Type B pancreatic cell (in vitro differentiated cells): Measurements from ENCODE around the gene CFAP97. TPM values are rescaled to one million over a fixed set of nuclear protein-coding genes. Genes with fewer than 3 reads are reported as not detected.
A peak's percentile ranks its signal among the peaks of the same experiment; 100 is the strongest.
"Not testable (repeated sequence)": the region's sequence is repeated elsewhere in the genome, so short reads cannot be mapped to it uniquely, and the experiment has no call there.

Experiments used
- DNase-seq: peaks from one replicate; pipeline ENCODE4 v3.0.0; 2021; ENCODE audit warnings: mixed read lengths; ENCODE audit not compliant: unreplicated experiment; ENCODE audit errors: extremely low spot score
- H3K27ac Mint-ChIP-seq: 2 replicates; pipeline ENCODE4 v1.8.0; 2021; ENCODE audit warnings: mild to moderate bottlenecking, mixed read lengths
- H3K27me3 Mint-ChIP-seq: 2 replicates; pipeline ENCODE4 v1.8.0; 2021; ENCODE audit warnings: mixed read lengths
- H3K36me3 Mint-ChIP-seq: 2 replicates; pipeline ENCODE4 v1.8.0; 2021; ENCODE audit warnings: mixed read lengths
- H3K4me1 Mint-ChIP-seq: one replicate; pipeline ENCODE4 v1.8.0; 2021; ENCODE audit warnings: mixed read lengths; ENCODE audit not compliant: unreplicated experiment
- H3K4me3 Mint-ChIP-seq: 2 replicates; pipeline ENCODE4 v1.8.0; 2021; ENCODE audit warnings: mild to moderate bottlenecking, mixed read lengths
- H3K9me3 Mint-ChIP-seq: 2 replicates; pipeline ENCODE4 v1.8.0; 2021; ENCODE audit warnings: mixed read lengths
- CTCF ChIP-seq: fragments of 200-600 bp; sonication (generic); conservative IDR thresholded peaks from 2 replicates; pipeline ENCODE4 v1.5.0; 2021; ENCODE audit warnings: antibody characterized with exemption, mild to moderate bottlenecking
- total RNA-seq: library from RNA; stranded (reverse); gene quantifications from 2 replicates; pipeline ENCODE4 v1.2.1, GENCODE V29; 2021; ENCODE audit warnings: low replicate concordance

CFAP97 gene
- total RNA-seq, 1 donor from 2014 or later: 21.6 TPM

- peak; percentile 75 for DNase-seq
- H3K4me1 Mint-ChIP-seq: peaks cover 26% of the 10 kb centered on the region
- peak overlapping the region; percentile 97 for H3K4me3 Mint-ChIP-seq
- peaks cover 26% of the 10 kb centered on the region for H3K27me3 Mint-ChIP-seq
- no peaks in the 10 kb centered on the region for H3K9me3 Mint-ChIP-seq
- H3K36me3 Mint-ChIP-seq: no peaks in the 10 kb centered on the region
- peak overlapping the region; percentile 54 for H3K27ac Mint-ChIP-seq
- no peak for TF ChIP-seq CTCF
These were observed 6.5 kb upstream of the CFAP97 start for GRCh38 chr4:185210102-185210981.

GRCh38 chr4:185209852-185210101 lies 6.0 kb upstream of the CFAP97 start:
- not testable (repeated sequence) for H3K4me3 Mint-ChIP-seq, H3K27ac Mint-ChIP-seq, H3K9me3 Mint-ChIP-seq, DNase-seq, H3K36me3 Mint-ChIP-seq
- Mint-ChIP-seq H3K27me3 (peaks cover 26% of the 10 kb centered on the region), H3K4me1 (peaks cover 27% of the 10 kb centered on the region)

GRCh38 chr4:185209031-185209851 lies 5.4 kb upstream of the CFAP97 start, which contains the start of gene SNX25:
Gene SNX25, plus strand, starts transcription at chr4:185209598. Its CDS starts 229 bp downstream, at chr4:185209827.
- peak within 1 kb of the TSS; percentile 97 for H3K4me3 Mint-ChIP-seq
- H3K4me1 Mint-ChIP-seq: peaks cover 32% of the 10 kb centered on the region
- H3K9me3 Mint-ChIP-seq: no peaks in the 10 kb centered on the region
- H3K36me3 Mint-ChIP-seq: no peaks in the 10 kb centered on the region
- H3K27ac Mint-ChIP-seq: peak within 1 kb of the TSS; percentile 90
- peaks cover 26% of the 10 kb centered on the region for H3K27me3 Mint-ChIP-seq
- peak; percentile 50 for TF ChIP-seq CTCF
- DNase-seq: peak; percentile 88

- Mint-ChIP-seq H3K4me1 (peaks cover 29% of the 10 kb centered on the region), H3K27me3 (peaks cover 22% of the 10 kb centered on the region), H3K27ac (no peak overlapping the region), H3K4me3 (no peak overlapping the region), H3K9me3 (no peaks in the 10 kb centered on the region), H3K36me3 (no peaks in the 10 kb centered on the region)
- TF ChIP-seq CTCF: no peak
- DNase-seq: no peak
These were observed 3.7 kb upstream of the CFAP97 start for GRCh38 chr4:185207466-185207865.

GRCh38 chr4:185205697-185206342 lies 2.0 kb upstream of the CFAP97 start:
- no peak overlapping the region for H3K27ac Mint-ChIP-seq
- no peaks in the 10 kb centered on the region for H3K9me3 Mint-ChIP-seq
- no peak for DNase-seq
- peaks cover 32% of the 10 kb centered on the region for H3K4me1 Mint-ChIP-seq
- no peak overlapping the region for H3K4me3 Mint-ChIP-seq
- no peak for TF ChIP-seq CTCF
- H3K36me3 Mint-ChIP-seq: no peaks in the 10 kb centered on the region
- peaks cover 14% of the 10 kb centered on the region for H3K27me3 Mint-ChIP-seq

GRCh38 chr4:185205073-185205472 lies 1.3 kb upstream of the CFAP97 start:
- not testable (repeated sequence) for H3K36me3 Mint-ChIP-seq, H3K9me3 Mint-ChIP-seq, H3K27me3 Mint-ChIP-seq, DNase-seq, H3K27ac Mint-ChIP-seq
- H3K4me1 Mint-ChIP-seq: peaks cover 30% of the 10 kb centered on the region
- H3K4me3 Mint-ChIP-seq: peak overlapping the region; percentile 85
